ENCODE measurements around the gene TWNK.

The TWNK gene

GRCh38 chr10:100997360-100998182, 10.2 kb downstream of the TWNK start:
- DNase-seq, result peak; percentile 59

- peak; percentile 14 for DNase-seq
Measured at GRCh38 chr10:100998183-100998990, 11.0 kb downstream of the TWNK start.

- DNase-seq, result peak; percentile 37
Measured at GRCh38 chr10:100998991-100999741, 11.8 kb downstream of the TWNK start.

GRCh38 chr10:100999742-101000126, 12.4 kb downstream of the TWNK start, which contains the start of gene LZTS2:
Gene LZTS2, plus strand, starts transcription at chr10:100999808. Its CDS starts 2,731 bp downstream, at chr10:101002539.
- DNase-seq, result no peak

GRCh38 chr10:101000127-101000914, 13.0 kb downstream of the TWNK start:
- no peak for DNase-seq

- no peak for DNase-seq
Measured at GRCh38 chr10:101000915-101001658, 13.7 kb downstream of the TWNK start.

- no peak for DNase-seq
Measured at GRCh38 chr10:101001659-101002035, 14.3 kb downstream of the TWNK start.

- DNase-seq, result no peak
Measured at GRCh38 chr10:101002456-101002855, 15.1 kb downstream of the TWNK start.

- DNase-seq, result no peak
Measured at GRCh38 chr10:101003639-101004206, 16.4 kb downstream of the TWNK start.

GRCh38 chr10:101005361-101005760, 18.0 kb downstream of the TWNK start:
- DNase-seq, result no peak

GRCh38 chr10:101005869-101006567, 18.7 kb downstream of the TWNK start:
- DNase-seq, result no peak

GRCh38 chr10:101006593-101007098, 19.3 kb downstream of the TWNK start:
- no peak for DNase-seq

GRCh38 chr10:101007099-101007711, 19.9 kb downstream of the TWNK start:
- DNase-seq, result no peak

- DNase-seq, result no peak
Measured at GRCh38 chr10:101007915-101008822, 20.8 kb downstream of the TWNK start.

GRCh38 chr10:101008823-101009423, 21.6 kb downstream of the TWNK start:
- no peak for DNase-seq

GRCh38 chr10:101010329-101010728, 23.0 kb downstream of the TWNK start:
- DNase-seq, result no peak

- DNase-seq, result no peak
Measured at GRCh38 chr10:101011517-101012423, 24.4 kb downstream of the TWNK start.

Data from NK-92 treated with Interleukin-12 subunit alpha and Interleukin-12 subunit beta, amount 100 ng/mL, for 24 hours (cell line).